HG03060 (cell line): ENCODE measurements around the gene OR8B12.
"Not testable (repeated sequence)": the region's sequence is repeated elsewhere in the genome, so short reads cannot be mapped to it uniquely, and the experiment has no call there.

Experiments
- ATAC-seq: cut with Tn5 transposase; IDR thresholded peaks from one replicate; pipeline ENCODE4 v1.9.1; 2021; ENCODE audit warnings: low read depth, moderate number of reproducible peaks; ENCODE audit not compliant: unreplicated experiment

OR8B12 gene

DNA sequence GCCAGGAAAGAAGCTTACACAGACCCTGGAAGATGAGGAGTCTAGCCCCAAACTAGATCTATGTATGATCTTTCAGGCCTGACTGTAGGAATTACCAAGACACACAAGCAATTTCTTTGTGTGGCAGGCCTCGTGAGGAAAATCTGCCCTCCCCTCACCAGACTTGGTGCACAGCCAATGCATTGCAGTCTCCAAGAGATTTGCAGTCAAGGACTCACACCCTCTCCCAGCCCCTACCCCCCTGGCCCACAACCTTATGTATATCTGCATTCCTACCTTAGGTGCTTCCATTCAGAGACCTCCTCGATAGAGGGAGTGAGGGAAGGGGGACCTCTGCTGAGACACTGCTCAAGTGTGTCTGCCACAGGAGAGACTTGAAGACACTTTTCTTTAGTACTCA, 9.8 kb downstream of the OR8B12 start:
- no peak for ATAC-seq

DNA sequence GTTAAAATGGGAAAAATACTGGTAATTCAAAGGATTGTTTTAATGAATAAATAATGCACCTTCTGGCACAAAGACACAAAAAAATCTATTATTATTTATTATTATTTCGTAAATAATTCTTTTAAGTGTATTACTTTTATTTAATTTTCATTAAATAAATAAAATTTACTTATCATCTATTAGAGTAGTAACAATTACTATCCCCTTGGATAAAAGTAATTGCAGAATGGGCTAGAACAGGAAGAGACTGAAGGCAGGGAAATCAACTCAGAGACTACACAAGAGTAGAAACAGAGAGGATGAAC, 23.0 kb downstream of the OR8B12 start:
- ATAC-seq: no peak

DNA sequence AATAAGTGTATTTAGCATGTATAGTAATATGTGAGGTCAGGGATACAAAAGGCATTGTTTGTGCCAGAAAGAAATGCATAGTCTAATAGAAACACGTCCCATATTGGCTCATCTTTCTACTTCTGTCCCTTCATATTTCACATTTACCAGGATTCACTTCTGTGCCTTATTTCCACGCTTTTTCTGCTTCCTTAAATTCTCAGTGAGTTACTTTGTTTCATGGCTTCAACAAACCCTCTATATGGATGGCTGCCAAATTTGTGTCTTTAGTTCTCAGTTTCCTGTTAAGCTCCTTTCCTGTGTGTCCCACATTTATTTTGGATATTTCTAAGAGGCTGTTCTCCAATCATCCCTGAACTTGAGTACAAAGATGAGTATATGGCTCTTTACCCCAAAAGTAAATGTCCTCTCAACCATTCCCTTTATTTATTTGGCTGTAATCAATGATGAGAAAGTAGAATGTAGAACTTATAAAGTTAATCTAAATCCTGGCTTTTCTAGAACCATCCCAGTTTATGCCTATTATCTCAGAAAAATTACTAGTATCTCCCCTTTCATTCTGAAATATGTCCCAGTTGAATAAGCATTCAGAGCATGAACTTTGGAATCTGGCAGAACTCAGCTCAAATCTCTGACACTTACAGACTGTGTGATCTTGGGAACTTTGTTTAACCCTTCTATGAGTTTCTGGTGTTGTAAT, 23.5 kb downstream of the OR8B12 start:
- no peak for ATAC-seq

DNA sequence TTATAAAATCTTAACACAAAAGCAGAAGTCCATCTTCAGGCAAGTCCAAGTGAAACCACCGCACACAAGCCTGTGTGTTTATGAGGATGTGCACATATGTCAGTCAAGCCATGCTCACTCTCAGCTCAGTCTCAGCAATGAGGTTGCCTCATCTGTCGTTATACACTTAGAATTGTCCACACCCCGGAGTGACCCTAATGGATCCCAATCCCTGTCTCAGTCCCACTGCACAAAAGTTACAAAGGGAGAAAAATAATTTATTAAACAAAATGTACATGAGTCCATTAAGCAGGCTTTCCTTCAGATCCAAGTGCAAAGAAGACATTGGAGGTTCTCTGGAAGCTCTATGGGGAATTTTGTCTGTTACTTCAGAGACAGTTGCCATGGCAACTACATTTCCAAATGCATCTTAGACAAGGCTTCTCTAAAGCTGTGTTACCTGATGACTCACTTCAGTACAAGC, 24.4 kb downstream of the OR8B12 start:
- ATAC-seq: no peak

DNA sequence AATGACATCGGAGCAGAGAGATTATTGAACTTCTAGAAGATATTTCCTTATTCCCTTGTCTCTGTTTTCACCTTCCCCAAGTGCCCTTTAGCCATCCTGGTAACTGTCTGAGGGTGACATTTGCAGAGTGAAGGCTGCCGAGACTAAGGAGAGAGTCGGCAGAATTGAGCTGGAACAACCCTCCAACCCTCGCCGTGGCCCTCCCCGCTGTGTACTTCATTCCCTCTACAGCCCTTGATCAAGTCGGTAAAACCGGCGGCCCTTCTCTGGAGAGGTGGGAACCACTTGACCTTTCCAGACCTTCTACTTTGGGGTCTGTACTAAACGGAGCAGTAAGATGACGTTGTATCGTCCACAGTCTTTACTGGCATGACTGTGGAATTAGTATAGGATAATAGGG, 26.1 kb downstream of the OR8B12 start:
- no peak for ATAC-seq

DNA sequence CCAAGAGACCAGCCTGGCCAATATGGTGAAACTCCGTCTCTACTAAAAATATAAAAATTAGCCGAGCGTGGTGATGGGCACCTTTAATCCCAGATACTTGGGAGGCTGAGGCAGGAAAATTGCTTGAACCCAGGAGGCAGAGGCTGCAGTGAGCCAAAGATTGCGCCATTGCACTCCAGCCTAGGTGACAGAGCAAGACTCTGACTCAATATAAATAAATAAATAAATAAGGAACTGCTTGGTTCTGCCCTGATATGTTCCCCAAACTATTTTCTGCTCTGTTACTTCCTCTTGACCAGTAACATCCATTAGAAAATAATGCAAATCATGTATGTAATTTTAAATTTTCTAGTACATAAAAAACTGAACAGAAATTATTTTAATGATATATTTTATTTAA, 28.8 kb downstream of the OR8B12 start:
- ATAC-seq: not testable (repeated sequence)

DNA sequence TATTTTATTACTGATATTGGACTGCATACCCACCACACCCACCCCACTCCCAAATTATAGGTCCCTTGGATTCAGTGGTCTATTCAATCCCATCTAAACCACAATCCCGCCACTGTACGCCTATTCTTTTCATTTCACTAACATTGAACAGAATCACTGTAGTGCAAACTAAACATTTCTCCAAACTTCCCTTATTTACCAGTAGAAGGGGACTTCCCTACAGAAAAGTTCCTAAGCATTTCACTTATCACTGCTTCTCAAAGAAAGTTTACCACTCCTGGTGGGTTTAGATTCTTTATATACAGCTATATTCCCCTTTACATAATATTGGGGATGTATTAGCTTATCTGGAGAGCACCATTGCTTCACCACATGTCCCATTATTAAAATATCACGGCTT, 29.3 kb downstream of the OR8B12 start:
- no peak for ATAC-seq

DNA sequence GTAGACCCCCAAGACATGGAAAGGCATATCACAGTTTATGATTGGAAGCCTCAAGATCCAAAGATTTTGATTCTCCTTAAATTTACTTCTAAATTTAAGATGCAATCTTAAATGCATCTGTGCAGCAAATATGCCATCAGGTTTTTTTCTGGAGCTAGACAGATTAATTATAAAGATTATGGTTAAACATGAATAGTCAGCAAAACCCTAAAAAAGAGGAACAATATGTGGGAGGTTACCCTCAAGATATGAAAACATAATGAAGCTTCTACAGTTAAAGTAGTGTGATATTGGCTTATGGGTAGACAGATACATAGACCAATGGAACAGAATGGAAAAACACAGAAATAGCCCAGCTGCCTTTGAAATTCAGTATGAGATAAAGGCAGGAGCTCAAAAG, 31.7 kb downstream of the OR8B12 start:
- ATAC-seq: no peak

DNA sequence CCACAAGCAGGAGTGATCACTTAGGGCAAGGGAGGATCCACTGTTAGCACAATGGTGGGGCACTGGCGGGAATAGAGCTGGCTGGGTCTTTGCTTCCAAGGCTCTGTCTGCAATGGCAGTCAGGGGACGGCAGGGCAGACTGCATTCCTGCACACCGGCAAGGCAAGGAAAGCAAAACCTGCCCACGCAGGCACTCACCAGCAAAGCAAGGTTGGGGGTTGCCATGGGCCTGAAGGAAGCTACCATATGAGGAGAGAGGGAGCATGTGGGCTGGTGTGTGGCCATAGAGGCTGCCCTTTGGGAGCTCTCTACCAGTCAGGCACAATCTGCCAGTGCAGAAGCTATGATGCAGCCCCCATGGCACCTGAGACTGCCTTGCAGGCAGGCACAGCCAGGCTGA, 33.2 kb downstream of the OR8B12 start:
- ATAC-seq: no peak

DNA sequence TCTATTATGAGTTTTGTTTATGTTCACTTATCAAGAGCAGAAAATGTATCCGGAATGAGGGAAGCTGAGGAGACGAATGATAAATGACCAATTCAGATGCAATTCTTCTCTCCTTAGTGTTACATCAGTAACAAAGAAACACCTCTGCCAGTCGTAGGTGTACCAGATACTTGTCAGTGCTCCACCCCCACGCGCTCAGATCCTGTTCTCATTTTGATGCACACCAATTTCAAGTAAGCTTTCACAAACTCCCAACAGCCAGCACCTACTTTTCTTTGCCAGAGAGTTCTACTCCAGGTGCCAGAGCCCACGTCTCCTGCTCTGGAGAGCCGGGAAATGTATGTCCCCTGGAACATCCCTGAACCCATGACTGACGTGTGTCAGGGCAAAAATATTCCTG, 43.7 kb downstream of the OR8B12 start:
- ATAC-seq: no peak

DNA sequence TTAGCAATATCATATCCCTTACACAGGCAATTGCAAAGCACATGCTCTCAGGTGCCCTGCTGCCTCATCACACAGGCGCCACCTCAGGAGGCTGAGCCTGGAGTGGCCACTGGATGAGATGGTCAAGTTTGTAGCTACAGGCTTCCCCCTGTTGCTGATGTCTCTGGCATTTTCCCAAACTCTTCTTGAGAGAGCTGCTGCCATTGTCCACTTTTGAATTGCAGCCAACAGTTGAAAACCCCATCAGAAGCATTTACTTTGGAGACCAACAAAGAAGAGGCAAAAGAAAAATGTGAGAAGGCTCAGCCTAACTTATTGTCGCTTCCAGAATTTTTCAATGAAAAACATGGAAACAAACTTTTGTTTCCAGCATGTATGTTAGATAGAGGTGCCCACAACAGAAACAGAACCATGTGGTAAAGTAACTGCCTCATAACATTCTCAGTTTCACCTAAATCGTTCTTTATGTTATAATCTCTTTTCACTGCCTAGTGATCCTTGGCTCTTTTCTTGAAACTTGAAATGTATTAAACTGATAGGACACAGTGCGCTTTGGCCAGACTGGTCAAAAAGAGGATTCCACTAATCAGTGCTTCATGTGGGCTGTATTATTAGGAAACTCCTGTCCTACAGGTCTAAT, 50.3 kb downstream of the OR8B12 start:
- ATAC-seq: no peak
